Heart right ventricle (tissue), 16 donors: ENCODE results near the gene OR51I1. TPM values are rescaled to one million over a fixed set of nuclear protein-coding genes. Genes with fewer than 3 reads are reported as not detected.

ENCODE experiments used
- ATAC-seq, 8 donors: fragments of 200-7000 bp; cut with Tn5 transposase; one replicate each; pipeline ENCODE4 v1.9.1; 2020; ENCODE audit warnings: mild to moderate bottlenecking in 8 of 8, moderate library complexity in 8 of 8, moderate number of reproducible peaks in 1 of 8
- DNase-seq, 2 donors: peaks; one replicate each; pipeline ENCODE4 v3.0.0-alpha.2; 2020
- H3K27ac ChIP-seq, 10 donors: fragments of 200-600 bp; sonication (generic) in 2 of 10; one replicate each; pipeline versions ENCODE4 v1.5.0 to v1.8.0; 2020 to 2022; ENCODE audit warnings: mild to moderate bottlenecking in 3 of 10
- H3K27me3 ChIP-seq, 7 donors: fragments of 200-600 bp; one replicate each; pipeline ENCODE4 v1.8.0; 2021 to 2022; ENCODE audit warnings: mild to moderate bottlenecking in 2 of 7
- H3K36me3 ChIP-seq, 9 donors: fragments of 200-600 bp; sonication (generic) in 1 of 9; one replicate each; pipeline versions ENCODE4 v1.5.0 to v1.8.0; 2020 to 2022; ENCODE audit warnings: mild to moderate bottlenecking in 2 of 9
- H3K4me1 ChIP-seq, 9 donors: fragments of 200-600 bp; sonication (generic) in 1 of 9; one replicate each; pipeline versions ENCODE4 v1.5.0 to v1.8.0; 2020 to 2022; ENCODE audit warnings: mild to moderate bottlenecking in 4 of 9
- H3K4me3 ChIP-seq, 10 donors: fragments of 200-600 bp; sonication (generic) in 2 of 10; one replicate each; pipeline versions ENCODE4 v1.5.0 to v1.8.0; 2020 to 2022; ENCODE audit warnings: mild to moderate bottlenecking in 7 of 10, moderate library complexity in 2 of 10
- H3K9me3 ChIP-seq, 11 donors: fragments of 200-600 bp in 10 of 11; sonication (generic) in 2 of 11; one replicate each; pipeline versions ENCODE4 v1.5.0 to v1.8.0; 2013 to 2022; ENCODE audit warnings: mild to moderate bottlenecking in 2 of 11, control low read depth in 1 of 11, moderate library complexity in 1 of 11
- CTCF ChIP-seq, 9 donors: fragments of 200-600 bp; sonication (generic) in 2 of 9; IDR thresholded peaks; one replicate each; pipeline versions ENCODE4 v1.5.0 to v1.8.0; 2021 to 2022; ENCODE audit warnings: antibody characterized with exemption in 9 of 9, mild to moderate bottlenecking in 5 of 9, moderate library complexity in 1 of 9
- WGBS, 2 donors: extraction: QIAGEN DNeasy Blood & Tissue Kit; methylation state at CpG; one replicate each; pipeline ENCODE4 v1.1.7; 2013; ENCODE audit warnings: inconsistent platforms in 1 of 2; 5-methylcytosine and 5-hydroxymethylcytosine counted together
- intact Hi-C, 10 donors: fragments of 100-400 bp; cut with DNase I; formaldehyde crosslinking; loops; one replicate each; pipeline versions ENCODE4 v1.11.1 to v1.14.2; 2022
- long read RNA-seq, 3 donors: library from polyadenylated mRNA; unstranded; transcript quantifications; one replicate each; pipeline ENCODE4 v2.0.0, GENCODE V29; 2020 to 2021
- polyA plus RNA-seq, 2 donors: library from polyadenylated mRNA; stranded (reverse); fragments of 200-250 nt; gene quantifications; one replicate each; pipeline ENCODE4 v1.2.3, GENCODE V29; 2013
- total RNA-seq, 10 donors: library from RNA; stranded (reverse); fragmentation: NEBNext Ultra II Directional in 3 of 10; extraction: Animal tissue kit (Norgen Biotek cat#: 25700) in 3 of 10; gene quantifications; one replicate each; pipeline versions ENCODE4 v1.2.1 to v1.2.4, GENCODE V29; 2021 to 2023
- donor health status: Arrhythmogenic right ventricular cardiomyopathy.
- donor health status: ischemic (EF 13 %, LVEDD 7.1; RV severe dilation, severe dysfunction).
- donor health status: healthy with polysubstance abuse.
- donor health status: DM: no; HTN: yes; CAD: no.
- donor health status: DM: no; HTN: no; CAD: no.
- donor health status: ischemic (EF 25% LVEDD 6.9; RV normal size, moderate dysfunction).
- donor health status: ischemic (EF 25% LVEDD 5.7; RV mildly dilated, moderate dysfunction).
- donor health status: healthy.
- donor health status: DM: yes; HTN: yes; CAD: no.
- donor health status: Ischemic cardiomyopathy.
- donor health status: ischemic (EF 35%, LVEDD 5.7; RV mildly dilated, moderate dysfunction).
- donor health status: nonischemic (EF 11% LVEDD 7.7; RV severe dilation, severe dysfunction).
- donor health status: DM: yes; HTN: yes; CAD: no.
- donor health status: PGD.
- donor health status: ischemic (EF 29% LVEDD 5.4; RV normal size, mild dysfunction).
- donor health status: nonischemic (EF 23%, LVEDD 6.1; RV moderate dilation, normal function).

The OR51I1 gene
- total RNA-seq (under 1 TPM in 1 of 10 donors, not detected in 9; 0.28 TPM), polyA plus RNA-seq (not detected)
- long read RNA-seq, donor 1: 0 reads
- long read RNA-seq, donor 2: 0 reads
- long read RNA-seq, donor 3: 0 reads

- WGBS, 2 donors: 27 to 36% methylated on average over 2 of the region's 2 CpGs
- Histone ChIP-seq H3K4me3 (no peak within 1 kb of the TSS), H3K27ac (no peak within 1 kb of the TSS), H3K27me3 (no peaks in the 10 kb centered on the region), H3K36me3 (no peaks in the 10 kb centered on the region), H3K9me3 (no peaks in the 10 kb centered on the region), H3K4me1 (no peaks in the 10 kb centered on the region)
- intact Hi-C loops: no loop called here
- no peak for ATAC-seq
- no peak for TF ChIP-seq CTCF (IDR thresholded peaks at IDR 0.05)
- DNase-seq: no peak
Measured at GRCh38 chr11:5441414-5441813, at the start of gene OR51I1. TSS of gene OR51I1 (minus strand) at chr11:5441514. CDS start at chr11:5441514, 0 bp downstream.

- intact Hi-C loops: loop anchor here in 1 of 10 donors (5.0 kb wide), 1 partner anchor 318 kb away; the partner anchor contains the start of gene OR52N2
- H3K9me3 ChIP-seq: no peaks in the 10 kb centered on the region
- H3K27ac ChIP-seq: no peak overlapping the region
- ATAC-seq: no peak
- WGBS, 2 donors: 53 to 55% methylated on average over 5 of the region's 5 CpGs
- DNase-seq: no peak
- peaks cover 0 to 5% (median 0%) of the 10 kb centered on the region in 7 donors for H3K27me3 ChIP-seq
- H3K4me3 ChIP-seq: no peak overlapping the region
- no peaks in the 10 kb centered on the region for H3K36me3 ChIP-seq
- TF ChIP-seq CTCF (IDR thresholded peaks at IDR 0.05): no peak
- no peaks in the 10 kb centered on the region for H3K4me1 ChIP-seq
Measured at GRCh38 chr11:5489576-5490357, 48.5 kb upstream of the OR51I1 start.

DNA sequence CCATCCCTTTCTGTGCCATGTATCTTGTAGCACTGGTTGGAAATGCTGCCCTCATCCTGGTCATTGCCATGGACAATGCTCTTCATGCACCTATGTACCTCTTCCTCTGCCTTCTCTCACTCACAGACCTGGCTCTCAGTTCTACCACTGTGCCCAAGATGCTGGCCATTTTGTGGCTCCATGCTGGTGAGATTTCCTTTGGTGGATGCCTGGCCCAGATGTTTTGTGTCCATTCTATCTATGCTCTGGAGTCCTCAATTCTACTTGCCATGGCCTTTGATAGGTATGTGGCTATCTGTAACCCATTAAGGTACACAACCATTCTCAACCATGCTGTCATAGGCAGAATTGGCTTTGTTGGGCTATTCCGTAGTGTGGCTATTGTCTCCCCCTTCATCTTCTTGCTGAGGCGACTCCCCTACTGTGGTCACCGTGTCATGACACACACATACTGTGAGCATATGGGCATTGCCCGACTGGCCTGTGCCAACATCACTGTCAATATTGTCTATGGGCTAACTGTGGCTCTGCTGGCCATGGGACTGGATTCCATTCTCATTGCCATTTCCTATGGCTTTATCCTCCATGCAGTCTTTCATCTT, 47.6 kb upstream of the OR51I1 start:
- H3K27ac ChIP-seq: no peak overlapping the region
- no peak for TF ChIP-seq CTCF (IDR thresholded peaks at IDR 0.05)
- peaks cover 0 to 5% (median 0%) of the 10 kb centered on the region in 7 donors for H3K27me3 ChIP-seq
- 94 to 96% methylated on average over 4 of the region's 4 CpGs for WGBS, 2 donors
- H3K9me3 ChIP-seq: no peaks in the 10 kb centered on the region
- H3K36me3 ChIP-seq: no peaks in the 10 kb centered on the region
- intact Hi-C loops: loop anchor here in 1 of 10 donors (5.0 kb wide), 1 partner anchor 318 kb away; the partner anchor contains the start of gene OR52N2
- H3K4me3 ChIP-seq: no peak overlapping the region
- DNase-seq (no peak), ATAC-seq (no peak)
- H3K4me1 ChIP-seq: no peaks in the 10 kb centered on the region

DNA sequence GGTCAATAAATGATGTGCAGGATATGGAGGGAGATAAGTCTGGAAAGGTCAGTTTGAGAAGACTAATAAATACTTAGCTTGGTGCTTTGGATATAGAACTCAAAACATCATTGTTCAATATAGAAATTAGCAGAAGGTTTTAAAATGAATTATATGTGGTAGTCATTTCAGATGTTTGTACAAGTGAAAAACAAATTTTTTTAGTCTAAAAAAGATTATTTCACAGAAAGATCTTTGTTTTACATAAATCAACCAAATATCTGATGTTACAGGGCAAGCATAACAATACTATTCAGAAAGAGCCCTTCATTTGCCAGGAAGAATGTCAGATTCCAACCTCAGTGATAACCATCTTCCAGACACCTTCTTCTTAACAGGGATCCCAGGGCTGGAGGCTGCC, 47.1 kb upstream of the OR51I1 start, which contains the start of gene OR52D1:
OR52D1 (plus strand) TSS at position 301 of the 400 bp plus-strand sequence; CDS start at position 323, 22 bp downstream.
- no peaks in the 10 kb centered on the region for H3K36me3 ChIP-seq
- intact Hi-C loops: loop anchor here in 1 of 10 donors (5.0 kb wide), 1 partner anchor 319 kb away; the partner anchor contains the start of gene OR52N2
- no peak for TF ChIP-seq CTCF (IDR thresholded peaks at IDR 0.05)

More for the DNA sequence above, 47.1 kb upstream of the OR51I1 start, which contains the start of gene OR52D1:
- ATAC-seq (no peak), DNase-seq (no peak)
- Histone ChIP-seq H3K4me3 (no peak within 1 kb of the TSS), H3K9me3 (no peaks in the 10 kb centered on the region), H3K27me3 (peaks cover 0 to 5% (median 0%) of the 10 kb centered on the region in 7 donors), H3K4me1 (no peaks in the 10 kb centered on the region), H3K27ac (no peak within 1 kb of the TSS)
